HCT116 (cell line): ENCODE data around the gene EPHA1.

ENCODE experiments used
- ATF3 ChIP-seq: IDR thresholded peaks from 2 replicates; pipeline ENCODE4 v1.6.1; 2012
- CEBPB ChIP-seq: IDR thresholded peaks from 2 replicates; pipeline ENCODE4 v1.6.1; 2012; ENCODE audit warnings: low read depth
- CTCF ChIP-seq, 3 experiments: fragments of 200-600 bp in 1 of 3; sonication (generic) in 1 of 3; IDR thresholded peaks in 2 of 3; conservative IDR thresholded peaks in 1 of 3; 2 replicates each; pipeline ENCODE4 v1.5.1; 2012 to 2017; ENCODE audit warnings: low read depth in 2 of 3, low read length in 2 of 3, antibody characterized with exemption in 1 of 3, borderline replicate concordance in 1 of 3, control low read depth in 1 of 3, mild to moderate bottlenecking in 1 of 3, mixed read lengths in 1 of 3, mixed run types in 1 of 3, moderate library complexity in 1 of 3; ENCODE audit not compliant: insufficient read depth in 1 of 3
- EZH2phosphoT487 ChIP-seq: fragments of 200-600 bp; IDR thresholded peaks from 2 replicates; pipeline ENCODE4 v1.6.1; 2018; ENCODE audit warnings: antibody characterized with exemption, borderline replicate concordance
- JUND ChIP-seq: IDR thresholded peaks from 2 replicates; pipeline ENCODE4 v1.6.1; 2012
- POLR2A ChIP-seq: IDR thresholded peaks from 2 replicates; pipeline ENCODE4 v1.7.0; 2011; ENCODE audit warnings: borderline replicate concordance; ENCODE audit not compliant: insufficient read depth, insufficient read length; ENCODE audit errors: extremely low read depth
- POLR2AphosphoS5 ChIP-seq: IDR thresholded peaks from 2 replicates; pipeline ENCODE4 v1.6.1; 2011; ENCODE audit warnings: mild to moderate bottlenecking, low read depth, low read length, moderate library complexity
- RAD21 ChIP-seq: IDR thresholded peaks from 2 replicates; pipeline ENCODE4 v1.6.1; 2012; ENCODE audit warnings: low read depth, mild to moderate bottlenecking
- SP1 ChIP-seq: IDR thresholded peaks from 2 replicates; pipeline ENCODE4 v1.6.1; 2012; ENCODE audit warnings: low read depth
- SRF ChIP-seq: IDR thresholded peaks from 2 replicates; pipeline ENCODE4 v1.6.1; 2012; ENCODE audit warnings: low read depth
- TCF7L2 ChIP-seq: IDR thresholded peaks from 2 replicates; pipeline ENCODE4 v1.7.0; 2011; ENCODE audit warnings: borderline replicate concordance, inconsistent platforms; ENCODE audit not compliant: insufficient read depth, insufficient read length; ENCODE audit errors: extremely low read depth
- YY1 ChIP-seq: IDR thresholded peaks from 2 replicates; pipeline ENCODE4 v1.6.1; 2011; ENCODE audit warnings: low read length, low read depth, moderate library complexity, mild to moderate bottlenecking; ENCODE audit not compliant: insufficient replicate concordance; ENCODE audit errors: extremely low read depth
- ZFX ChIP-seq: fragments of 450-650 bp; IDR thresholded peaks from 2 replicates; pipeline ENCODE4 v1.6.1; 2017
- ZNF274 ChIP-seq: fragments of 200-500 bp; sonication (Bioruptor generic); IDR thresholded peaks from 2 replicates; pipeline ENCODE4 v1.6.1; 2014; ENCODE audit warnings: mild to moderate bottlenecking, low read depth, low read length, inconsistent platforms

- TF ChIP-seq CTCF (IDR thresholded peaks at IDR 0.05 in 2 of 3, conservative IDR thresholded peaks at IDR 0.05 in 1 of 3; ENCODE audit: borderline replicate concordance in 1 of 3, insufficient read depth in 1 of 3, low read depth in 2 of 3, low read length in 2 of 3) (no peak), POLR2A (no peak), RAD21 (no peak), ATF3 (no peak), YY1 (no peak), CEBPB (no peak), ZFX (no peak), EZH2phosphoT487 (no peak), SRF (no peak), TCF7L2 (no peak), POLR2AphosphoS5 (no peak), SP1 (no peak), ZNF274 (no peak), JUND (no peak)
Measured at GRCh38 chr7:143394068-143394467, 14.6 kb downstream of the EPHA1 start.
